Measurements from ENCODE around the gene PPEF2.

PPEF2 gene

DNA sequence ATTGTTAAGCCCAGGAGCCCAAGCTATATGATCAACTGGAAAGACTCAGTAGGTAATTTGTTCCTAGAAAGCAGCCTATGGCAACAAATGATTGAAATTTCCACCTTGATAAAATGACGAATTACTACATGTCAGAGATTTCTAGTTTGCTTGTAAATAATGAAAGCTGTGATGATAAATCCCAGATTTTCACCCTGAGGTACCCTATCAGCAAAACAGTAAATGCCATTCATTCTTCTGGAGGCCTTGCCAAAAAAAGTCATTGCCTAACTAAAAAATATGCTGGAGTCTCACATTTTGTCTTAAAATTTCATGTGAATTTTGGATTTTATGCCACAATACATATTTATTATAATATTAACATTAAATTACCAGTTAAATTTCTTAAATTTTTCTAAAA lies 71.3 kb downstream of the PPEF2 start:
- ChIA-PET POLR2A (no interaction called here), CTCF (interaction anchor here (2.4 kb wide), 1 partner anchor 17 kb away, joined by 6 read pairs; no protein-coding TSS in a partner anchor)
- DNase-seq (ENCODE audit: extremely low spot score) = no peak
- TF ChIP-seq, protein P1, sequence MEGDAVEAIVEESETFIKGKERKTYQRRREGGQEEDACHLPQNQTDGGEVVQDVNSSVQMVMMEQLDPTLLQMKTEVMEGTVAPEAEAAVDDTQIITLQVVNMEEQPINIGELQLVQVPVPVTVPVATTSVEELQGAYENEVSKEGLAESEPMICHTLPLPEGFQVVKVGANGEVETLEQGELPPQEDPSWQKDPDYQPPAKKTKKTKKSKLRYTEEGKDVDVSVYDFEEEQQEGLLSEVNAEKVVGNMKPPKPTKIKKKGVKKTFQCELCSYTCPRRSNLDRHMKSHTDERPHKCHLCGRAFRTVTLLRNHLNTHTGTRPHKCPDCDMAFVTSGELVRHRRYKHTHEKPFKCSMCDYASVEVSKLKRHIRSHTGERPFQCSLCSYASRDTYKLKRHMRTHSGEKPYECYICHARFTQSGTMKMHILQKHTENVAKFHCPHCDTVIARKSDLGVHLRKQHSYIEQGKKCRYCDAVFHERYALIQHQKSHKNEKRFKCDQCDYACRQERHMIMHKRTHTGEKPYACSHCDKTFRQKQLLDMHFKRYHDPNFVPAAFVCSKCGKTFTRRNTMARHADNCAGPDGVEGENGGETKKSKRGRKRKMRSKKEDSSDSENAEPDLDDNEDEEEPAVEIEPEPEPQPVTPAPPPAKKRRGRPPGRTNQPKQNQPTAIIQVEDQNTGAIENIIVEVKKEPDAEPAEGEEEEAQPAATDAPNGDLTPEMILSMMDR (IDR thresholded peaks at IDR 0.05; ENCODE audit: control extremely low read depth, extremely low read depth, low read depth, missing control alignments) = no peak

GRCh38 chr4:75823812-75824211 lies 78.4 kb downstream of the PPEF2 start:
- CTCF ChIA-PET = no interaction called here
- TF ChIP-seq, protein P1 (IDR thresholded peaks at IDR 0.05; ENCODE audit: control extremely low read depth, extremely low read depth, low read depth, missing control alignments) = no peak
- POLR2A ChIA-PET = no interaction called here
- DNase-seq (ENCODE audit: extremely low spot score) = no peak

- CTCF ChIA-PET = no interaction called here
- POLR2A ChIA-PET = no interaction called here
- TF ChIP-seq, protein P1 (IDR thresholded peaks at IDR 0.05; ENCODE audit: control extremely low read depth, extremely low read depth, low read depth, missing control alignments) = no peak
- DNase-seq (ENCODE audit: extremely low spot score) = no peak
These were observed 79.8 kb downstream of the PPEF2 start for GRCh38 chr4:75822416-75822815.

DNA sequence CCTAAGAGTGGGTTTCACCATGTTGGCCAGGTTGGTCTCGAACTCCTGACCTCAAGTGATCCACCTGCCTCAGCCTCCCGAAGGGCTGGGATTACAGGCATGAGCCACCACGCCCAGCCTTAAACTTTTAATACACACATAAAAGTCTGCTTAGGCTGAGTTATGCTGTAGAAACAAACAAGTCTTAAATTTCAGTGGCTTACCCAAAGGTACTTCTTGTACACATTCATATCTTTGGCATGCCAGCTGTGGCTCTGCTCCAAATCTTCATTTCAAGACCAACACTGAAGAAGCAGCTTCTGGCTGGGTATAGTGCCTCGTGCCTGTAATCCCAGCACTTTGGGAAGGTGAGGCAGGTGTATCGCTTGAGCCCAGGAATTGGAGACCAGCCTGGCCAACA lies 80.3 kb downstream of the PPEF2 start:
- no peak for DNase-seq (ENCODE audit: extremely low spot score)
- CTCF ChIA-PET = interaction anchor here (1.0 kb wide), 1 partner anchor 10 kb away, joined by 3 read pairs; no protein-coding TSS in a partner anchor
- POLR2A ChIA-PET = no interaction called here
- TF ChIP-seq, protein P1 (IDR thresholded peaks at IDR 0.05; ENCODE audit: control extremely low read depth, extremely low read depth, low read depth, missing control alignments) = no peak

DNA sequence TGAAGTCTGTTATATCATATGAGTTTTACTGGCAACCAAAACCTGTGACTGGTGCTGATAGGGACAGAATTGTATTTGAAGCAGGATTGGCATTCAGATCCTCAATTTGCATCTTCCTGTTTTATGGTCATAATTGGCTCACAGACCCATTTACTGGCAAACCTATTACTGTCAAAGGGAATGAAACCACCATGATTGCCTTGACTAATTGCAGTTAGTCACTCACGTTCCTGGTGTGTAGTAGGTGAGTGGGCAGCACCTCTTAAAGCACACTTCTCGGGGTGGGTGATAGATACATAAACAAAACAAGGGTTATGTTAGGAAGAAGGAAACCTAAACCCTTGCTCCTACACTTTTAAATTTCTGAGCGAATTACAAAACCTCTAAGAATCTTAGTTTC lies 81.0 kb downstream of the PPEF2 start:
- POLR2A ChIA-PET = no interaction called here
- no peak for DNase-seq (ENCODE audit: extremely low spot score)
- CTCF ChIA-PET = interaction anchor here (1.0 kb wide), 1 partner anchor 11 kb away, joined by 3 read pairs; no protein-coding TSS in a partner anchor
- TF ChIP-seq, protein P1 (IDR thresholded peaks at IDR 0.05; ENCODE audit: control extremely low read depth, extremely low read depth, low read depth, missing control alignments) = no peak

GRCh38 chr4:75820676-75821075 lies 81.6 kb downstream of the PPEF2 start:
- TF ChIP-seq, protein P1 (IDR thresholded peaks at IDR 0.05; ENCODE audit: control extremely low read depth, extremely low read depth, low read depth, missing control alignments) = no peak
- DNase-seq (ENCODE audit: extremely low spot score) = no peak
- ChIA-PET CTCF (no interaction called here), POLR2A (no interaction called here)

GRCh38 chr4:75820197-75820596 lies 82.1 kb downstream of the PPEF2 start:
- DNase-seq (ENCODE audit: extremely low spot score) = no peak
- ChIA-PET CTCF (no interaction called here), POLR2A (no interaction called here)
- TF ChIP-seq, protein P1 (IDR thresholded peaks at IDR 0.05; ENCODE audit: control extremely low read depth, extremely low read depth, low read depth, missing control alignments) = no peak

Data from GM10248 (cell line).